Measurements from ENCODE around the gene CRY1.

Gene CRY1

GRCh38 chr12:106942775-106943174 lies 150.6 kb downstream of the CRY1 start:
- H3K9ac ChIP-seq (ENCODE audit: low read length): no peak overlapping the region
- no peak overlapping the region for H3K27ac ChIP-seq (ENCODE audit: low read depth, low read length)
- TF ChIP-seq CTCF (IDR thresholded peaks at IDR 0.05; ENCODE audit: insufficient read depth, low read length, poor library complexity, severe bottlenecking) (no peak), EZH2phosphoT487 (conservative IDR thresholded peaks at IDR 0.05; ENCODE audit: low read length) (no peak)
- no peaks in the 10 kb centered on the region for H3F3A ChIP-seq (ENCODE audit: insufficient read depth)
- no peaks in the 10 kb centered on the region for H3K79me2 ChIP-seq (ENCODE audit: insufficient read depth, low read length)
- H3K9me3 ChIP-seq (ENCODE audit: insufficient read depth, low read length): no peaks in the 10 kb centered on the region; the same call in 1 of the 2 replicates
- H3K4me3 ChIP-seq (ENCODE audit: insufficient read depth, low read length, poor library complexity, severe bottlenecking): no peak overlapping the region
- no peaks in the 10 kb centered on the region for H3K27me3 ChIP-seq (ENCODE audit: low read length)
- H3K36me3 ChIP-seq (ENCODE audit: low read length): no peaks in the 10 kb centered on the region; the same call in 1 of the 2 replicates
- no peak overlapping the region for H2AFZ ChIP-seq (ENCODE audit: low read depth, low read length, severe bottlenecking)
- no peak overlapping the region for H3K4me2 ChIP-seq (ENCODE audit: low read depth, low read length, poor library complexity, severe bottlenecking)
- no peaks in the 10 kb centered on the region for H3K9me2 ChIP-seq (replicated peaks; ENCODE audit: insufficient read depth, low read length)
- H4K20me1 ChIP-seq (ENCODE audit: low read depth, low read length): no peaks in the 10 kb centered on the region

- Histone ChIP-seq H2AFZ (ENCODE audit: low read depth, low read length, severe bottlenecking) (no peak overlapping the region), H3K9me3 (ENCODE audit: insufficient read depth, low read length) (no peaks in the 10 kb centered on the region; the same call in 1 of the 2 replicates), H3F3A (ENCODE audit: insufficient read depth) (no peaks in the 10 kb centered on the region), H3K4me2 (ENCODE audit: low read depth, low read length, poor library complexity, severe bottlenecking) (no peak overlapping the region), H3K27ac (ENCODE audit: low read depth, low read length) (no peak overlapping the region), H3K27me3 (ENCODE audit: low read length) (no peaks in the 10 kb centered on the region), H4K20me1 (ENCODE audit: low read depth, low read length) (no peaks in the 10 kb centered on the region), H3K9ac (ENCODE audit: low read length) (no peak overlapping the region), H3K9me2 (replicated peaks; ENCODE audit: insufficient read depth, low read length) (no peaks in the 10 kb centered on the region), H3K79me2 (ENCODE audit: insufficient read depth, low read length) (no peaks in the 10 kb centered on the region), H3K36me3 (ENCODE audit: low read length) (no peaks in the 10 kb centered on the region; the same call in 1 of the 2 replicates), H3K4me3 (ENCODE audit: insufficient read depth, low read length, poor library complexity, severe bottlenecking) (no peak overlapping the region)
- TF ChIP-seq EZH2phosphoT487 (conservative IDR thresholded peaks at IDR 0.05; ENCODE audit: low read length) (no peak), CTCF (IDR thresholded peaks at IDR 0.05; ENCODE audit: insufficient read depth, low read length, poor library complexity, severe bottlenecking) (no peak)
Measured at GRCh38 chr12:106941481-106942156, 151.7 kb downstream of the CRY1 start.

Data from SU-DHL-6 (cell line).